IPS DF 6.9 (cell line): ENCODE results near the gene PLA2R1.
"Not testable (repeated sequence)": the region's sequence is repeated elsewhere in the genome, so short reads cannot be mapped to it uniquely, and the experiment has no call there.

Experiments used
- DNase-seq: peaks from one replicate; pipeline ENCODE4 v3.0.0-alpha.2; 2013; ENCODE audit warnings: low read depth, low spot score
- H3K27ac ChIP-seq: one replicate; pipeline ENCODE4 v1.5.1; 2013; ENCODE audit warnings: low read length, control low read depth
- H3K27me3 ChIP-seq: 2 replicates; pipeline ENCODE4 v1.6.1; 2013; ENCODE audit warnings: mild to moderate bottlenecking, low read length; ENCODE audit not compliant: control insufficient read depth, insufficient read depth
- H3K36me3 ChIP-seq: 2 replicates; pipeline ENCODE4 v1.6.1; 2013; ENCODE audit warnings: low read length; ENCODE audit not compliant: control insufficient read depth, insufficient read depth
- H3K4me1 ChIP-seq: 2 replicates; pipeline ENCODE4 v1.6.1; 2013; ENCODE audit warnings: low read length; ENCODE audit not compliant: control insufficient read depth, insufficient read depth
- H3K4me3 ChIP-seq: 2 replicates; pipeline ENCODE4 v1.5.1; 2013; ENCODE audit warnings: mild to moderate bottlenecking, low read length
- H3K9me3 ChIP-seq: 2 replicates; pipeline ENCODE4 v1.6.1; 2013; ENCODE audit warnings: low read length, inconsistent platforms; ENCODE audit not compliant: control insufficient read depth, insufficient read depth
- WGBS: extraction: QIAGEN DNeasy Blood & Tissue Kit; methylation state at CpG from one replicate; pipeline ENCODE4 v1.1.7; 2013; ENCODE audit warnings: mixed read lengths, missing lambda C conversion rate; ENCODE audit not compliant: insufficient read length, insufficient coverage; 5-methylcytosine and 5-hydroxymethylcytosine counted together

The PLA2R1 gene

DNA sequence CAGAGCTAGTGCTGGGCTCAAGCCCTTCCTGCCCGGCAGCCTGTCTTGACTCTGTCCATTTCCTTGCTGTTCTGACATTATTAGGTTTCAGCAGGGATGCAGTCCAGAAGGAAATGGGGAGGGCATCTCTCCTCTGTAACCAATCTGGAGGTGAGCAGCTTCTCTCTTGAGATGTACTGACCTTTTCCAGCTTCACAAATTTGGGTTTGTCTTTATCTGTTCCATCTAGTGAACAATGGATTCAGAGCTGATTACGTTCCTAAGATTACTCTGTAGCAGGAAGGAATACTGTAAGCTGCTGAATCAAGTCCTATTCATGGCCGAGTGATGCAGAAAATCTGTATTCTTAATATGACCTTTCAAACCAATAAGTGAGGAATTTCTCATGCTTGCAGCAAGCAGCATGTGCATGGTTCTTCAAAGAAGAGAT lies 11.0 kb downstream of the PLA2R1 start:
- Histone ChIP-seq H3K4me1 (peaks cover 3% of the 10 kb centered on the region; the same call in 1 of the 2 replicates), H3K36me3 (no peaks in the 10 kb centered on the region), H3K4me3 (no peak overlapping the region), H3K27me3 (no peaks in the 10 kb centered on the region), H3K9me3 (no peaks in the 10 kb centered on the region), H3K27ac (no peak overlapping the region)
- WGBS, result no CpG with 5 or more reads among the region's 3 CpGs
- no peak for DNase-seq

DNA sequence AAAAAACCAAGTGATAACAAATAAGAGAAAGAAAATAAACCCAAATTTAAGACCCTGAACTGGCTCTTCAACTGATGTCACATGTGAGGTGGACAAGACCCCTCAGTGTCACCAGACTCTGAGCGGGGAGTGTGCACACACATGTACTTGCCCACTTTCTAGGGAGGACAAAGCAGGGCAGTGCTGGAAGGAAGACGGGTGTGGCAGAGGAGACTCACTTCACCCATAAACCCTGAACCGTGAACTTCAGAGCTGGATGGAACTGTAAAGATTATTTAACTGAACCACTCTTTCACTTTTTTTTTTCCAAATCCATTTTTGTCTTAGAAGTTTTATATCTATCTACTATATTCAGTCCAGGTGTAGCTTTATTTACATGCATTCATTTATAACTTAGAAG lies 12.3 kb downstream of the PLA2R1 start:
- Histone ChIP-seq H3K27ac (no peak overlapping the region), H3K4me1 (no peaks in the 10 kb centered on the region; the same call in 1 of the 2 replicates), H3K27me3 (no peaks in the 10 kb centered on the region), H3K36me3 (no peaks in the 10 kb centered on the region), H3K4me3 (no peak overlapping the region), H3K9me3 (no peaks in the 10 kb centered on the region)
- no CpG with 5 or more reads among the region's 3 CpGs for WGBS
- no peak for DNase-seq

DNA sequence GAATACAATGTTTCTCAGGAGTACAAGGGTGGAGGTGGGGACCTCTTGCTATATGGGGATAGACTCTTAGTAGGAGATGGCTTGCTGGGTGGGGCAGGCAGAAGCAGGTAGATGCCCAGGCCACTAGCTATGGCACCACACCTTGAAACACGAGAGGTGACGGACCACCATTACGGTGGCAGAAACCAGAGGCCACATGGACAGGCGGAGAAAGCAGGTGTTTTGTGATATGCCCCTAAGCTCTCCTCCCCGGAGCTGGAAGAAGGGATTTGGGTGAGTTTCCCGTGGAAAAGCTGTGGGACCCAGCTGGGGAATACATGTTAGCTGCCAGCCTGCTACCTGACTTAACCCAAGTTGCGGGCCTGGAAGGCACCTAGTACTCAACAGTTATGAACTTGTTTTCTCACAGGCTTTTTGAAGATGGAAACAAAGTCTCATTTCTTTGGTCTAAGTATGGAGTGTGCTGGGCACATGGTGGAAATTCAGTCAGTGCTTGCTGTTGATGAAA lies 16.7 kb downstream of the PLA2R1 start:
- Histone ChIP-seq H3K27me3 (no peaks in the 10 kb centered on the region), H3K9me3 (no peaks in the 10 kb centered on the region), H3K36me3 (no peaks in the 10 kb centered on the region), H3K4me1 (no peaks in the 10 kb centered on the region), H3K27ac (no peak overlapping the region), H3K4me3 (no peak overlapping the region)
- DNase-seq, result no peak
- WGBS, result no CpG with 5 or more reads among the region's 7 CpGs

DNA sequence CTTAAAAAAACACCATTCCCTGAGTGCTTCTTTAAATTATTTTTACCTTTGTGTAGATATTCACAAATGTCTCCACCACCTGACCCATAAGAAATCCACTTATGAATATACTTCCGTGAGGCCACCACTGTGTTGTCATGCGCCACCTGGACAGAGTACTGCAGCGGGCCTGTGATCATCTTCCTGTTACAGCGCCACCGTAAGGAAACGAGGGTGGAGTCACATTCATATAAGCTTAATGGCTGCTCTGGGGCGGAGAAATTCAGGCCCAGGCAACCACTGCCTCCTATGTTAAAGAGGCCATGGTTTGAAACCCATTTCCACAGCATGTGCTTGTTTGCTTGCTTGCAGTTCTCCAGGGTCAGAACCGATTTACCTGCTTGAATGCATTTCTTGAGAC lies 17.7 kb downstream of the PLA2R1 start:
- DNase-seq, result no peak
- no peak overlapping the region for H3K27ac ChIP-seq
- H3K4me1 ChIP-seq, result no peaks in the 10 kb centered on the region
- H3K9me3 ChIP-seq, result no peaks in the 10 kb centered on the region
- H3K4me3 ChIP-seq, result no peak overlapping the region
- no CpG with 5 or more reads among the region's 8 CpGs for WGBS
- H3K27me3 ChIP-seq, result no peaks in the 10 kb centered on the region
- no peaks in the 10 kb centered on the region for H3K36me3 ChIP-seq

DNA sequence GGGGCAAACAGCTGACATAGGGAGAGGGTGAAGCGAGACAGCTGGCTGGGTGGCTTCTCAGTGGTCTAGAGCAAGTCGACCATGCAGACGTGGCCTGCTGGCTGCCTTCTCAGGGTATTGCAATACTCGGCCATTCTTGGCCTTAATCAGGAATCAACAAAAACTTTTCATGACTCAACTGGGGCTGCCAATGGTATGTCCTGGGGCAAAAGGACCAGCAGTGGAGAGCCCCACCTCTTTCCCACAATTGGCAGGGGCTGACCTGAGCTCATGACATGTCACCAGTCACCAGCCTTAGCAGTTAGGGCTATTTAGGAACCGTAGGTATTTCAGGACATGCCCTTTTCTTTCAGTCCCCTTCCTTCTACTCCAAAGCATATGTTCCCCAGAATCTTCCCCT lies 19.1 kb downstream of the PLA2R1 start:
- Histone ChIP-seq H3K4me1 (no peaks in the 10 kb centered on the region), H3K27ac (no peak overlapping the region), H3K27me3 (no peaks in the 10 kb centered on the region), H3K4me3 (no peak overlapping the region), H3K9me3 (no peaks in the 10 kb centered on the region), H3K36me3 (no peaks in the 10 kb centered on the region)
- no peak for DNase-seq
- no CpG with 5 or more reads among the region's 5 CpGs for WGBS

DNA sequence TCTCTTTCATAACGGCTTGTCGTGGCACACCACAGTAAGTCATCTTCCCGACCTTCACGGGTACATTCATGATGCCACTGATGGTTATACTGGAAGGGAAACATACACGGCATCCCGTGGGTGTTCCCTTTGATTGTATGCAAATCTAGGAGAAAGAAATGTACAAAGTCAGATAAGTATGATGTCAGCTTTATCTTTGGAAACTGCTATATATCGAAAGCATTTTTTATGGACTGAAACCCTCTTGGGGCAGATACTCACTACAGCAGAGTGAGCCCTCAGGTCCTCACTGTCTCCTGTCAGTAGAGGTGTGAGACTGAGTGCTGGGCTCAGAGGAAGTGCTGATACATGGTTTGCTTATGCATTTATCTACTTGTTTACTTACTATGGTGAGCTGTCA lies 20.4 kb downstream of the PLA2R1 start:
- no peak overlapping the region for H3K4me3 ChIP-seq
- no peaks in the 10 kb centered on the region for H3K36me3 ChIP-seq
- H3K27ac ChIP-seq, result no peak overlapping the region
- no peak for DNase-seq
- H3K4me1 ChIP-seq, result no peaks in the 10 kb centered on the region
- no peaks in the 10 kb centered on the region for H3K9me3 ChIP-seq
- no peaks in the 10 kb centered on the region for H3K27me3 ChIP-seq
- no CpG with 5 or more reads among the region's 7 CpGs for WGBS

DNA sequence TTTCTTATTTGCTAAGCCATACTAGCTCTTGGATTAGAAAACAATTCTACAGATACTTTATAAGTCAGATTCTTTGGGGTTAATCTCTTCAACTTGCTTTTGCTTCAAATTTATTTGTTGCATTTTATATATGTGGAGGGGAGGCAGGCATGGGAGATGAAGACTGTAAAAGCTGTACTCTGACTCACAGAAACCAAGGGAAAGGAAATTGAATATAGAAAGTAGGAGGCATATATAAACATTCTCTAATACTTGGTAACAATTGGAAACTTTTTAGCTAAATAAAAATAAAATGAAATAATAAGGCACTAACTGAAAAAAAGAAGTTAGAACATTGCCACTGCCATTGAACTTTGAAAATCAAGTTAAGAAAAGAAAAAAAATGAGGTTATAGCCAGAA lies 21.3 kb downstream of the PLA2R1 start:
- Histone ChIP-seq H3K9me3 (no peaks in the 10 kb centered on the region), H3K4me3 (no peak overlapping the region), H3K36me3 (no peaks in the 10 kb centered on the region), H3K27me3 (no peaks in the 10 kb centered on the region), H3K27ac (no peak overlapping the region), H3K4me1 (no peaks in the 10 kb centered on the region)
- no peak for DNase-seq

DNA sequence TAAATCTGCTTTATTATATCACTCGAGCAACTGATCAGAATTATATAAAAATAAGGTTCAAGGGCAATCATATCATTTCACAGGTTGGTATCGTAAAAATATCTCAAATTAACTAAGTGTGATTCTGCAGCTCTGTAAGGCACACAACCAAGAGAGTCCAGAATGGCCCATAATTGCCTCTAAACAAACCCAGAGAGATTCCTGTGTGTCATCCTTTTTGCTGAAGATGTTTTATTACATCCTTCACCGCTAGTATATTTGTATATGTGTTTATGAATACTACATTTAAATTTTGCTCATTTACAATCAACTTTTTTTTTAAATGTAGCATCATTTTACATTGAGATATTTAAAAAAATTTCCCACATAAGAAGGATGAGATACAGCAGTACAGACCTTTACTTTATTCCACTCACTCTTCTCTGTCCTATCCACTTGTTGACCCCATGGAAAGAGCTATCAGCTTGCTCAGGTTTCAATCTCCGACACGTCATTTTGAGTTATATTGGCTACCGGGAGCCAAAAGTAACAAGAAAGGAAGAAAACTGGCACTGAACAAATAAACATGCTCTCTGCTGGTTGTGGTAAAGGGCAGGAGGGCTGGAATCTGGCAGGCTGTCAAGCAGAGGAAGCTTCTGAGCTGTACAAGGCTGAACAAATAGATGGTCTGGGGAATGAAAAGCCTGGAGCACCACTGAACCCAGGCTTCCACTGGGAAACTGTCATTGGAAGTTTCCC lies 23.1 kb downstream of the PLA2R1 start:
- no CpG with 5 or more reads among the region's 6 CpGs for WGBS
- Histone ChIP-seq H3K27ac (no peak overlapping the region), H3K36me3 (no peaks in the 10 kb centered on the region), H3K4me3 (no peak overlapping the region), H3K27me3 (no peaks in the 10 kb centered on the region), H3K4me1 (no peaks in the 10 kb centered on the region), H3K9me3 (no peaks in the 10 kb centered on the region)
- no peak for DNase-seq

DNA sequence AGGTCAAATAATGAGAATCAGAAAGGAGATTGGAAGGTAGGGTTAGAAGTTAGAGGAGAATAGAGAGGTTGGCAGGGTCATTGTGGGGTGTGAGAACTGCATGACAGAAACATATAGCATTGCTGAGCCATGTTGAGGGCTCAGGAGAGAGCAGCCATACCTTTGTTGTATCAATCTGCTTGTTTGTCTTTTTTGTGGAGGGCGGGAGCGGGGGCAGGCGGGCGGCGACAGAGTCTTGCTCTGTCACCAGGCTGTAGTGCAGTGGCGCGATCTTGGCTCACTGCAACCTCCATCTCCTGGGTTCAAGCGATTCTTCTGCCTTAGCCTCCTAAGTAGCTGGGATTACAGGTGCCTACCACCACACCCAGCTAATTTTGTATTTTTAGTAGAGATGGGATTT lies 23.8 kb downstream of the PLA2R1 start:
- WGBS, result no CpG with 5 or more reads among the region's 8 CpGs
- not testable (repeated sequence) for H3K27me3 ChIP-seq, H3K4me3 ChIP-seq, H3K27ac ChIP-seq, H3K9me3 ChIP-seq, H3K4me1 ChIP-seq, DNase-seq, H3K36me3 ChIP-seq

DNA sequence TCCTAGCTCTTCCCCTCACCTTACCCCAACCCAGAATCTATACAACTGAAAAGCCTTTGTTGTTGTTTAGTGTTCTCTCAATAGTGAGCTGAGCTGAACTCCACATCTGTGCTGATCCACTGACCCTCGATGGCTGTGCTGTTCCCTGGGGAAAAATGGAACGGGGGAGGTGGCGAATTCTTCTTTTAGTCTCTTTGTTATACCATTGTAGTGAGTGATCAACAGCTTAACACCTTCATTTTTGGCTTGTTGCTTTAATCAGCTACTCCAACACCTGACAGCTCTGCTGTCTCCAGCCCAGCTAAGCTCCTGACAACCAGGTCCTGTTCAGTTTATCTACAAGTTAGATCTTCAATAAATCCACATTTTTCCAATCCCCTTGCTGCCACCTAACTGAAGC lies 25.7 kb downstream of the PLA2R1 start:
- Histone ChIP-seq H3K36me3 (no peaks in the 10 kb centered on the region), H3K27ac (no peak overlapping the region), H3K9me3 (no peaks in the 10 kb centered on the region), H3K4me1 (no peaks in the 10 kb centered on the region), H3K4me3 (no peak overlapping the region), H3K27me3 (no peaks in the 10 kb centered on the region)
- no CpG with 5 or more reads among the region's 3 CpGs for WGBS
- no peak for DNase-seq

DNA sequence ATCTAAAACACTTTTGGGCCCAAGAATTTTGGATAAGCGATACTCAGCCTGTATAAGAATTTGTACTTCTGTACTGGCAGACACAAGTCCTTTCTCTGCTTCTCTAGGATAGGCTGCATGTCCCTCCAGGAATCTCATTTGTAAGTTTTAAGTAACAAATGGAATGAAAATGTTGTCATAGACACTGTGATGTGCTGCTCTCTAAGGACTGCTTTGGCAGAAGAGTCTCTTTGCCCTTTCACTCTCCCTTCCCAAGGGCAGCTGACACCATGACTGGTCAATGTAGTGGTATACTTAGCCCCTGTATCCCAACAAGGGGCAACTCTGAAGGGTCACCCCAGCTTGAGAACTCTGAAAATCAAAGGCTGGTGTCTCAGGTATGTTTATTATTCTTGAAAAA lies 27.3 kb downstream of the PLA2R1 start:
- no peak for DNase-seq

More for the DNA sequence above, 27.3 kb downstream of the PLA2R1 start:
- H3K27me3 ChIP-seq, result no peaks in the 10 kb centered on the region
- no peaks in the 10 kb centered on the region for H3K9me3 ChIP-seq
- H3K4me3 ChIP-seq, result no peak overlapping the region
- WGBS, result no CpG with 5 or more reads among the region's 1 CpG
- no peak overlapping the region for H3K27ac ChIP-seq
- H3K4me1 ChIP-seq, result no peaks in the 10 kb centered on the region
- no peaks in the 10 kb centered on the region for H3K36me3 ChIP-seq
